Activated CD8-positive, alpha-beta memory T cell treated with anti-CD3 and anti-CD28 coated beads for 48 hours (primary cell): ENCODE data around the gene HYAL1.
"Not testable (repeated sequence)": the region's sequence is repeated elsewhere in the genome, so short reads cannot be mapped to it uniquely, and the experiment has no call there.

Experiments used
- DNase-seq, 3 experiments: peaks; one replicate each; pipeline ENCODE4 v3.0.0-alpha.2; 2020; ENCODE audit warnings: low read depth in 2 of 3, low spot score in 2 of 3

The HYAL1 gene

DNA sequence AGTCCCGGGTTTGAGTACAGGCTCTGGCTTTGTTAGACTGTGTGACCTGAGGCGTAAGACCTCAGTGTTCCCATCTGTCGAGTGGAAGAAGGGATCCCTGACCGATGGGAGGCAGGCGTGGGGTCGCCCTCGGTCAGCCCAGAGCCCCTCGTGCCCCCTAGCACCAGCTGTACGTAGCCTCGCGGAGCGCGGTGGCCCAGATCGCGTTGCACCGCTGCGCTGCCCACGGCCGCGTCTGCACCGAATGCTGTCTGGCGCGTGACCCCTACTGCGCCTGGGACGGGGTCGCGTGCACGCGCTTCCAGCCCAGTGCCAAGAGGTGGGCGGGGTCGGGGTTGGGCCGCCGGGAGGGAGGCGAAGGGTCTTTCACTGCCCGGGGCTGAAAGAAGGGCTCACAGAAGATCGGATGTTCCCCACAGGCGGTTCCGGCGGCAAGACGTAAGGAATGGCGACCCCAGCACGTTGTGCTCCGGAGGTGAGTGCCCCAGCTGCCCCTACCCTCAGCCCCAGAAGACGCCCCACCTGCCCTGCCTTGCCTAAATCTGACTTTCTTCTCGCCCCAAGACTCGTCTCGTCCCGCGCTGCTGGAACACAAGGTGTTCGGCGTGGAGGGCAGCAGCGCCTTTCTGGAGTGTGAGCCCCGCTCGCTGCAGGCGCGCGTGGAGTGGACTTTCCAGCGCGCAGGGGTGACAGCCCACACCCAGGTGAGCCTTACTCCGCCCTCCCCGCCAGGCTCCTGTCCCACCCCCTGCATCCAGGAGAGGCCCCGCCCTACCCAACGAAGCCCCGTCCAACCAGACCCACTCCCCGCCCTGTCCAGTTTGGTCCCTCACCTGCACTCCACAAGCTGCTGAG is 28.0 kb downstream of the HYAL1 start:
- no peak for DNase-seq

DNA sequence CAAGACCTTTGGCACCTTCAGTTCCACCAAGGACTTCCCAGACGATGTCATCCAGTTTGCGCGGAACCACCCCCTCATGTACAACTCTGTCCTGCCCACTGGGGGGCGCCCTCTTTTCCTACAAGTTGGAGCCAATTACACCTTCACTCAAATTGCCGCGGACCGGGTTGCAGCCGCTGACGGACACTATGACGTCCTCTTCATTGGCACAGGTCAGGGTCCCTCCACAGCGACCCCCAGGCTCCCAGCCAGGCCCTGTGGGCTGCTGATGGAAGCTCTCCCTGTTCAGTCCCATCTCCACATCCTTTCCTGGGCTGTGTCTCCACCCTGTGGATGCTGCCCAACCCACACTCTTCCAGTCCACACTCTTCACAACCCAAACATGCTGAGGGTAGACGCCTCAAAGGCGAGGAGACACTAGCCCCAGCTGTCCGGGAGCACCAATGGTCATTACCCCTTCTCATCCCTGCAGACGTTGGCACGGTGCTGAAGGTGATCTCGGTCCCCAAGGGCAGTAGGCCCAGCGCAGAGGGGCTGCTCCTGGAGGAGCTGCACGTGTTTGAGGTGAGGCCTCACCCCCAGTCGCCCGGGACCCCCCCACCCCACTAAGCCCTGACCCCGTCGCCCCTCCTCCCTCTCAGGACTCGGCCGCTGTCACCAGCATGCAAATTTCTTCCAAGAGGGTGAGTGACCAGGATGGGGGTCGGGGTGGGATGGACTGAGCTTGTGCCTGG is 28.8 kb downstream of the HYAL1 start:
- peak in 2 of 3 experiments; percentile 56 to 66 for DNase-seq

- DNase-seq = no peak
Measured at GRCh38 chr3:50273689-50274065, 29.7 kb downstream of the HYAL1 start.

- peak; percentile 76 to 98 (median 98) for DNase-seq
Measured at GRCh38 chr3:50272911-50273688, 30.3 kb downstream of the HYAL1 start.

GRCh38 chr3:50272538-50272910 is 30.9 kb downstream of the HYAL1 start:
- DNase-seq = not testable (repeated sequence)

- no peak for DNase-seq
Measured at GRCh38 chr3:50271314-50271936, 31.9 kb downstream of the HYAL1 start.

DNA sequence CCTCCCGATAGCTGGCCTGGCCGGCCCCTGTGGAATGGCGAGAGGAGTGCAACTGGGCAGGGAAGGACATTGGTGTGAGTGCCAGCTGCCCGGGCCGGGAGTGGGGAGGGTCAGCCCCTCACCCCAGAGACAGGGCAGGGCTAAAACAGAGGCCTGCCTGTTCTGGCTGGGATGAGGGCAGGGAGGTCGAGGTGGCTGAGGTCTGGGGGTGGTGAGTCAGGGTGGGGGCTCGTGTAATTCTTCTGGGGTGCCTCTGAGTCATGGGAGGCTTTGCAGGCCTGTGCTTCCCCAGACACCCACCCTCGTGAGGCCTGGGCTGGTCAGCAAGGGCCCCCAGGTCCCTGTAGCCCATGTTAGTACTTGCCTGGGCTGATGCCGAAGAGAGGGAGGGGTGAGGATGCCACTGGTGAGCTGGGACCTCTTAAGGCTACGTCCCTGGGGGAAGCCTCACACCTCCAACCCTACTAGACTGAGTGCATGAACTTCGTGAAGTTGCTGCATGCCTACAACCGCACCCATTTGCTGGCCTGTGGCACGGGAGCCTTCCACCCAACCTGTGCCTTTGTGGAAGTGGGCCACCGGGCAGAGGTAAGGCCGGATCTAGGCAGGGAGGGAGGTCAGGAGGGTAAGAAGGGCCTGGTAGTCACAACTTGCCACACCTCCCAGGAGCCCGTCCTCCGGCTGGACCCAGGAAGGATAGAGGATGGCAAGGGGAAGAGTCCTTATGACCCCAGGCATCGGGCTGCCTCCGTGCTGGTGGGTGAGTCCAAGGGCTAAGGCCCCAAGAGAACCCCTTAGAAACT is 32.8 kb downstream of the HYAL1 start:
- no peak for DNase-seq

DNA sequence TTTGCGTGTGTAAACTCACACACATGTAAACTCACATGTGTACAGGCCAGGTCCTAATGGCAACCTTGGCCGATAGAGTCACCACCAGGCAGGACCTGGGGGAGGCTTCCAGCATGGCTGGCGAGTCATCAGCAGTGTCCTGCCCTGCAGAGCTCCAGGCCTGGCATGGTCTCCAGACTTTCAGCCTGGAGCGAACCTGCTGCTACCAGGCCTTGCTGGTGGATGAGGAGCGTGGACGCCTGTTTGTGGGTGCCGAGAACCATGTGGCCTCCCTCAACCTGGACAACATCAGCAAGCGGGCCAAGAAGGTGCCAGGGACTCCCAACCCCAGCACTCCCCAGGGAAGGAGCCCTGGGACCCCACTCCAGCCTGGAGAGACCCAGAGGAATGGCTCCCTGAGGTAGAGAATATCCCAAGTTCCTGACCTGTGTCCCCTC is 33.4 kb downstream of the HYAL1 start:
- no peak for DNase-seq

- no peak for DNase-seq
Measured at GRCh38 chr3:50269460-50269859, 33.9 kb downstream of the HYAL1 start.

DNA sequence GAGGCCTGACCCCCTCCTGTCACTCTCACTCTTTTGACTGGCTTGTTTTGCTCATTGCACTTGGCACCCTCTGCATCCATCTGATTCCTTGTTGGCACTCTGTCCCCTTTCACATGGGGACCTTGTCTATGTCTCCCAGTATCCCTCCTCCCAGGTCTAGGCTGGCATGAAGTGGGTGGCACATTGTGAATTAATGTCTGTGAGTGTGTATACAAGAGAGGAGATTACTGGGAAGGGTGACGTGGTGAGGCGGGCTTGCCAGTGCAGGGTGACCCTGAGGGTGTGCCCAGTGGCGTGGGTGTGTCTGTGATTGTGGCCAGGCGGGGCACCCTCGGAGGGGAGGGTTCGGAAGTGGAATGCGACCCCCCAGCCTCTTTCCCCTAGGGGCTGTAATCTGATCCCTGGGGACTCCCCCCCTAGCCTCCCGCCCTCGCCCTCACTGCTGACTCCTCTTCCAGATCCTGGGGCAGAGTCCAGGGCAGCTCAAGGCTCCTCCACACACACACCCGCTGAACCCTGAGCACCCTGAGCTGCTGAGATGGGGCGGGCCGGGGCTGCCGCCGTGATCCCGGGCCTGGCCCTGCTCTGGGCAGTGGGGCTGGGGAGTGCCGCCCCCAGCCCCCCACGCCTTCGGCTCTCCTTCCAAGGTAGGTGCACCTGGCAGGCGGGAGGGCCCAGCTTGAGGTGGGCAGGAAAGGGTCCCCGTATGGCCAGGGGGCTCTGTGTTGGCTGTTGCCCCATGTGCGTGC is 34.5 kb downstream of the HYAL1 start, which contains the start of gene SEMA3B:
Gene SEMA3B, plus strand, starts transcription at position 445 of the 749 bp plus-strand sequence. Its CDS starts 94 bp downstream, at position 539.
- no peak for DNase-seq

- DNase-seq = no peak
Measured at GRCh38 chr3:50268276-50268675, 35.1 kb downstream of the HYAL1 start.

DNA sequence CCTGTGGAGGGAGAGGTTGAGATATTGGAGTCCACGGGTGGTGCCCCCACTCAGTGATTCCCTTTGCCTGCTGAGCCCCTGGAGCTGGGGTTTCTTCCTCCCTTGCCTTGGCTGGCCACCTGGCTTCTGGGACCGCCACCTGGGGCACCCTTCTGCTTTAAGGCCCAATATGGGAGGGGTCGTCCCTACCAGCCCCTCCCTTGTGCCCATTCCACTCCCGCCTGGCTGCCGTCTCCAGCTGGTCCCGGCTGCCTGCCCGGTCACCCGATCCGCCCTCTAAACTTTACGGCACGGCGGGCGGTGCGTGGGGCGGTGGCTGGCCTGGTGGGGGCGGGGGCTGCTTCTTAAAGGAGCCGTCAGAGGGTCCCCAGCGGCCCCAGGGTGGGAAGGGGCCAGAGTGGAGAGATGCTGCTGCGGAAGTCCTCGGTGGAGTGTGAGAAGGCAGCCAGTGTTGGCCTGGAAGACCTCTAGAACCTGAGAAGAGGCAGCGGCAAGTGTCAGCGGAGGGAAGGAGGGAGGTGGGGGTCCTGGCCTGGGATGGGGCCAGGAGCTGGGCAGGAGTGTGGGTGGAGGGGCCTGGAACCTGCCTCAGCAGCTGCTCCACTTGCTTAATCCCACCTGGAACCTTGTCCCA is 36.0 kb downstream of the HYAL1 start:
- no peak for DNase-seq

DNA sequence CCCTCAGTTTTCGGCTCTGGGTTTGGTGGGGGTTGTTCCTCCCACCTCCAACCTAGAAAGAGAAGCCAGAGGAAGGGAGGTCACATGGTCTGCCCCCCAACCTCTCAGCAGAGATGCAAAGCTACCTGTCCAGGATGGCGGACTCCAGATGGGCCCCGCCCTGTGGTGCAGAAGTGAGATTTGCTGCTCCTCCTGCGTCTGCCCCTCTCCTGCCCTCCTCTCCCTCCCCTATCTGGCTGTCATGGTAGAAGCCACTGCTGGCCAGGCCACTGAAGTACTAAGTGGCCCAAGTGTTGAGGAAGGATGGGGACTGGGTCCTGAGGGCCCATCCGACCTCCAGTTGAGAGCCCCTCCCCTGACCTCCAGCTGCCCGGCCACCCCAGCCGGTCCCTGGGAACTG is 36.5 kb downstream of the HYAL1 start:
- DNase-seq = no peak

- DNase-seq = no peak
Measured at GRCh38 chr3:50266017-50266416, 37.4 kb downstream of the HYAL1 start.

GRCh38 chr3:50265571-50265970 is 37.8 kb downstream of the HYAL1 start:
- DNase-seq = no peak

- DNase-seq = no peak
Measured at GRCh38 chr3:50264964-50265485, 38.3 kb downstream of the HYAL1 start.

GRCh38 chr3:50264383-50264963 is 38.9 kb downstream of the HYAL1 start:
- DNase-seq = no peak
